Astrocyte of the cerebellum (primary cell): ENCODE measurements around the gene KLK3.

ENCODE experiments used
- DNase-seq: peaks from one replicate; pipeline ENCODE4 v3.0.0-alpha.2; 2011; ENCODE audit warnings: low read depth
- H3K4me3 ChIP-seq: 2 replicates; pipeline ENCODE4 v1.5.1; 2011; ENCODE audit warnings: mild to moderate bottlenecking, low read depth, low read length, moderate library complexity
- in situ Hi-C: cut with HindIII; loops from 2 replicates; pipeline ENCODE4 v1.10.0; 2017; ENCODE audit warnings: low sequenced_read_pairs
- TF ChIP-seq, protein P1 (sequence below): IDR thresholded peaks from 2 replicates; pipeline ENCODE4 v1.5.1; 2012; ENCODE audit warnings: low read length, low read depth, moderate library complexity, mild to moderate bottlenecking; ENCODE audit errors: missing control alignments

KLK3 gene

DNA sequence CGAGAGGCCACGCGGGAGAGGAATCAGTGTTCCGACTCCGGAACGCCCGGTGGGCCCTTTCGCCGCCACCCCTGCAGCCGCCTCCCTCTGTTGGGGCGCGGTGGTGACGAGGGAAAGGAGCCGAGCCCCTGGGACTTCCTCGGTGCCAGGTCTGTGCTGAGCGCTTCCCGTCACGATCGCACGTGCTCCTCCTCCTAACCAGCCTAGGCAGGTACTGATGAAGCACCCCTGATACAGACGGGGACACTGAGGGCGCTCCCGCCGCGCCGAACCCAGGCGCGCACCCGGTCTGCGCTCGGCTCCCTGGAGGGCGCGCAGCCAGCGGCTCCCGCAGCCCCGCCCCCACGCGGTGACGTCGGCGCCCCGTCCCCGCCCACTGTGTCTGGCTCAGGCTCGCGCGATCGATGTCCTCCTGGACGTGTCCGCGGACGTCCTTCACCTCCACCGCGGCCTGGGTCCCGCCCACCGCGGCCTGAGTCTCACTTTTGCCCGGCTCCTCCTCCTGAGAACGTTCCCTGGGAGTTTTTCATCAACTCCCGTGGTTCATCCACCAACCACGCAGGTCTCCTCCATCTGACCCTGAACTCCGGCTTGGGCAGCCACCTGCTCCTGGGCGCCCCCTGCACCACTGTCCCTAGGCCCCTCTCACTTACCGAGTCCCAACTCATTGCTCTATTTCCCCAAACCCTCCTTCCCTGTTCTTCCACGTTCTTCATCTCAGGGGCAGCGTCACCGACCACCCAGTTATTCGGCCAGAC is 18.8 kb upstream of the KLK3 start:
- no peak for DNase-seq
- peak overlapping the region; percentile 49 for H3K4me3 ChIP-seq
- in situ Hi-C loops = no loop called here
- TF ChIP-seq, protein P1, sequence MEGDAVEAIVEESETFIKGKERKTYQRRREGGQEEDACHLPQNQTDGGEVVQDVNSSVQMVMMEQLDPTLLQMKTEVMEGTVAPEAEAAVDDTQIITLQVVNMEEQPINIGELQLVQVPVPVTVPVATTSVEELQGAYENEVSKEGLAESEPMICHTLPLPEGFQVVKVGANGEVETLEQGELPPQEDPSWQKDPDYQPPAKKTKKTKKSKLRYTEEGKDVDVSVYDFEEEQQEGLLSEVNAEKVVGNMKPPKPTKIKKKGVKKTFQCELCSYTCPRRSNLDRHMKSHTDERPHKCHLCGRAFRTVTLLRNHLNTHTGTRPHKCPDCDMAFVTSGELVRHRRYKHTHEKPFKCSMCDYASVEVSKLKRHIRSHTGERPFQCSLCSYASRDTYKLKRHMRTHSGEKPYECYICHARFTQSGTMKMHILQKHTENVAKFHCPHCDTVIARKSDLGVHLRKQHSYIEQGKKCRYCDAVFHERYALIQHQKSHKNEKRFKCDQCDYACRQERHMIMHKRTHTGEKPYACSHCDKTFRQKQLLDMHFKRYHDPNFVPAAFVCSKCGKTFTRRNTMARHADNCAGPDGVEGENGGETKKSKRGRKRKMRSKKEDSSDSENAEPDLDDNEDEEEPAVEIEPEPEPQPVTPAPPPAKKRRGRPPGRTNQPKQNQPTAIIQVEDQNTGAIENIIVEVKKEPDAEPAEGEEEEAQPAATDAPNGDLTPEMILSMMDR = no peak

DNA sequence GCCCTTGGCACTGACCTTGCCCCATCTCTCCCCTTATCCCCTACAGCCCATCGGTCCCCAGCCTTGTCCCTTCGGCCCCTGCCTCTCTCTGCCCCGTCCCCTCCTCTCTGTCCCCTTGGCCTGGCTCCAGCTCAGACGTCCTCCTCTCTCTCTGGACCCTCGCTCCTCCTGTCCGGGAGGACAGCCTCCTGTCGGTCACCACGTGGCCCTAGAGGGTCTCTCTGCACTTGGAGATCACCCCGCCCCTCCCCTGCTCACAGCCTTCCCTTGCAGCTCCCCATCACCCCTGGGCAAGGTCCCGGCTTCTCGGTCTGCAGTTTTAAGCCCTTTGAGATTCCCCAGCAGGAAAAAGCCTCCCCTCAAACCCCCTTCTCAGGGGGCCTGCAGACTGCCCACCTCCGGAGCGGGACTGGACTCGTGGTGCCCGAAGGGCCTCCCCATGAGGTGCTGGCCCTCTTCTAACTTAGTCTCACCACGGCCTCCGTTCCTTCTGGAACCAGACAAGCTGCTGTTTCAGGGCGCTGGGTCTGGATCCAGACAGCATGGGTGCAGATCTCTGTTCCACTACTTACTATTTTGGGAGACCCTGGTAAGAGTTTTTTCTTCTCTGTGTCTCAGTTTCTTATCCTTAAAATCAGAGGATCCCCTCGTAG is 18.0 kb upstream of the KLK3 start:
- no peak for DNase-seq
- in situ Hi-C loops = no loop called here
- TF ChIP-seq, protein P1 = no peak
- no peak overlapping the region for H3K4me3 ChIP-seq

DNA sequence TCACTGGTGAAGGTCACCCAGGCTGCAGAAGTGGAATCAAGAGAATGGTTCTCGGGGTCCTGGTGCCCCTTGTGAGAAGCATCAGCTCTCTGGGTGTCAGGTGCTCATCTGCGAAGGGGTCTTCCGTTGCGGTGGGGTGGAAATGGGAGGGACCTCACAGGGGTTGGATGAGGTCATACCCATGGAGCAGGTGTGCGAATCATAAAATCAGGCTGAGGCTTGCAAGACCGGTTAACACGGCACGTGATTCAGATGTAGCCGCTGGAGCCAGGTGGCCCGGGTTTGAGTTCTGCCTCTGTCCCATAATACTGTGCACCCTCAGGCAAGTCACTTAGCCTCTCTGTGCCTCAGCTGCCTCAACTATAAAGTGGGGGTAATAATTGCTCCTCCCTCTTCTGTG is 17.4 kb upstream of the KLK3 start:
- H3K4me3 ChIP-seq = no peak overlapping the region
- DNase-seq = no peak
- TF ChIP-seq, protein P1 = no peak
- in situ Hi-C loops = no loop called here

DNA sequence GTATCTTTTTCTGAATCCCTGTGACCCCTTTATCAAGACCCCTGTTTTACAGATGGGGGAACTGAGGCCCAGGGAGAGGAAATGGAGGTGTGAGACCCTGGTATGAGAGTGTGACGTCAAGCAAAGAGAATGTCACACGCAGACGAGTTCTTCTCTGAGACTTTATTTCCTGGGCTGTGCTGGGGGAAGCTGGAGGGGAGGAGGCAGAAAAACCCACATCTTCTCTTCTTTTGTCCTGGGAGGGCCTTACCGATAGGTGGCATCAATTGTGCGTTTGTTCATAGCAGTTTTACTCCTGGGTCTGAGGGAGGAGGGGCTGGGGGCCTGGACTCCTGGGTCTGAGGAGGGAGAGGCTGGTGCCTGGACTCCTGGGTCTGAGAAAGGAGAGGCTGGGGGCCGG is 16.5 kb upstream of the KLK3 start:
- TF ChIP-seq, protein P1 = peak; percentile 5
- no peak for DNase-seq
- in situ Hi-C loops = no loop called here
- H3K4me3 ChIP-seq = no peak overlapping the region

DNA sequence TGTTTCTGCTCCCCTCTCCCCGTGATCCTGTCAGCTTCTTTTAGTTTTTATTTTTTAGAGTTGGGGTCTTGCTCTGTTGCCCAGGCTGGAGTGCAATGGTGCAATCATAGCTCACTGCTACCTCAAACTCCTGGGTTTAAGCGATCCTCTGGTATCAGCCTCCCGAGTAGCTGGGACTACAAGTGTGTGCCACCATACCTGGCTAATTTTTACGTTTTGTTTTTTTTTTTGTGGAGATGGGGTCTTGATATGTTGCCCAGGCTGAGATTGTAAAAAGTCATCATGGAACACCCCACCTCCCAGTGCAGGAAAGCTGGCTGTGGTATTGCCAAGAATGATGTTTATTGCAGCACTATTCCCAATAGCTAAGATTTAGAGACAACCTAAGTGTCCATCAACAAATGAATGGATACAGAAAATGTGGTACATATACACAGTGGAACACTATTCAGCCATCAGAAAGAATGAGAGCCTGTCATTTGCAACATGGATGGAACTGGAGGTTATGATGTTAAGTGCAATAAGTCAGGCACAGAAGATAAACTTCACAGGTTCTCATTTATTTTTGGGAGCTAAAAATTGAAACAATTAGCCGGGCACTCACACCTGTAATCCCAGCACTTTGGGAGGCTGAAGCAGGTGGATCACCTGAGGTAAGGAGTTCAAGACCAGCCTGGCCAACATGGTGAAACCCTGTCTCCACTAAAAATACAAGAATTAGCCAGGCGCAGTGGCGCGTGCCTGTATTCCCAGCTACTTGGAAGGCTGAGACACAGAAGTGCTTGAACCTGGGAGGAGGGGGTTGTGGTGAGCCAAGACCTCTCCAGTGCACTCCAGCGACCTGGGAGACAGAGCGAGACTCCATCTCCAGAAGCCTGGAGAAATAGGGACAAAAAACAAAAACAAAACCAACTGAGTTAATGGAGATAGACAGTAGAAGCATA is 14.7 kb upstream of the KLK3 start:
- no peak overlapping the region for H3K4me3 ChIP-seq
- in situ Hi-C loops = no loop called here
- TF ChIP-seq, protein P1 = no peak
- DNase-seq = no peak

DNA sequence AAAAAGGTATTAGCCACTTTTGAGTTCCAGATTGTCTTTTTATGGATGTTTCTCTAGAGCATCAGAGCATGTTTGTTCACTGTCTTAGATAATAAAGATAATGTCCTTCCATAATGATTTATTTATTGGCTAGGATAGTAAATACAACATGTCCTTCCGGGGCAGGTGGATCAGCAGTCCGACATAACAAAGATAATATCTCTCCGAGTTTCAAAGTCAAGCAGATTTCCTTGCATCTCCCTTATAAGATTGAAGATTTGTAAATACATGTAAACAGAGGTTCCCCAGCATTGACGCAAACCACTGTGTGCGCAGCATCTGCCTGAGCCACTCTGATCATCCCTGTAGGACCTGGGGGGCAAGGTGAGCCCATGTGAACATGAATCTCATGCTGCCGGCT is 12.6 kb upstream of the KLK3 start:
- H3K4me3 ChIP-seq = no peak overlapping the region
- DNase-seq = no peak
- in situ Hi-C loops = no loop called here
- TF ChIP-seq, protein P1 = no peak
